ENCODE results near the gene VPS13D.

DNA sequence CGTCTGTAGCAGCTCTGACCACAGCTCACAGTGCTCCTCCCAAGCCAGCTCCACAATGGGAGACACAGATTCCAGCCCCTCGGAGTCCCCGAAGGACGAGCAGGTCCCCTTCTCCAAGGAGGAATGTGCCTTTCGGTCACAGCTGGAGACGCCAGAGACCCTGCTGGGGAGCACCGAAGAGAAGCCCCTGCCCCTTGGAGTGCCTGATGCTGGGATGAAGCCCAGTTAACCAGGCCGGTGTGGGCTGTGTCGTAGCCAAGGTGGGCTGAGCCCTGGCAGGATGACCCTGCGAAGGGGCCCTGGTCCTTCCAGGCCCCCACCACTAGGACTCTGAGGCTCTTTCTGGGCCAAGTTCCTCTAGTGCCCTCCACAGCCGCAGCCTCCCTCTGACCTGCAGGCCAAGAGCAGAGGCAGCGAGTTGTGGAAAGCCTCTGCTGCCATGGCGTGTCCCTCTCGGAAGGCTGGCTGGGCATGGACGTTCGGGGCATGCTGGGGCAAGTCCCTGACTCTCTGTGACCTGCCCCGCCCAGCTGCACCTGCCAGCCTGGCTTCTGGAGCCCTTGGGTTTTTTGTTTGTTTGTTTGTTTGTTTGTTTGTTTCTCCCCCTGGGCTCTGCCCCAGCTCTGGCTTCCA lies 22.9 kb upstream of the VPS13D start:
- TF ChIP-seq POLR2A (IDR thresholded peaks at IDR 0.05) (no peak), CTCF (IDR thresholded peaks at IDR 0.05) (no peak)

Data from thyroid gland (tissue), 4 donors.